Lung (tissue), 12 donors: ENCODE measurements around the gene SSTR3. TPM values are rescaled to one million over a fixed set of nuclear protein-coding genes. Genes with fewer than 3 reads are reported as not detected.

Experiments used
- ATAC-seq: fragments of 200-7000 bp; cut with Tn5 transposase; one replicate; pipeline ENCODE4 v1.9.1; 2020; ENCODE audit warnings: moderate number of reproducible peaks; ENCODE audit not compliant: insufficient read depth, low FRiP score
- DNase-seq, 3 donors: peaks; one replicate each; pipeline ENCODE4 v3.0.0-alpha.2; 2013 to 2017
- H3K27ac ChIP-seq, 2 donors: one replicate each; pipeline ENCODE4 v1.5.1; 2013; ENCODE audit warnings: mild to moderate bottlenecking in 2 of 2, moderate library complexity in 2 of 2, control low read depth in 1 of 2, inconsistent platforms in 1 of 2, low read depth in 1 of 2, low read length in 1 of 2
- H3K27me3 ChIP-seq, 3 donors: one replicate each; pipeline ENCODE4 v1.5.1; 2013; ENCODE audit warnings: low read length in 2 of 3; ENCODE audit not compliant: control insufficient read depth in 3 of 3, insufficient read depth in 3 of 3
- H3K36me3 ChIP-seq, 4 donors: one replicate each; pipeline ENCODE4 v1.5.1; 2013; ENCODE audit warnings: low read length in 4 of 4, mild to moderate bottlenecking in 1 of 4, moderate library complexity in 1 of 4; ENCODE audit not compliant: control insufficient read depth in 4 of 4, insufficient read depth in 4 of 4
- H3K4me1 ChIP-seq, 5 donors: one replicate each; pipeline ENCODE4 v1.5.1; 2013; ENCODE audit warnings: low read length in 5 of 5, mild to moderate bottlenecking in 2 of 5, moderate library complexity in 1 of 5; ENCODE audit not compliant: control insufficient read depth in 5 of 5, insufficient read depth in 5 of 5
- H3K4me3 ChIP-seq: one replicate; pipeline ENCODE4 v1.5.1; 2013; ENCODE audit warnings: mild to moderate bottlenecking, control low read depth, moderate library complexity
- H3K9ac ChIP-seq, 2 donors: one replicate each; pipeline ENCODE4 v1.5.1; 2013; ENCODE audit warnings: low read length in 2 of 2, control low read depth in 1 of 2; ENCODE audit not compliant: insufficient read depth in 1 of 2
- H3K9me3 ChIP-seq, 4 donors: one replicate each; pipeline ENCODE4 v1.5.1; 2013; ENCODE audit warnings: low read length in 3 of 4, mild to moderate bottlenecking in 1 of 4, moderate library complexity in 1 of 4; ENCODE audit not compliant: control insufficient read depth in 4 of 4, insufficient read depth in 3 of 4
- WGBS, 2 donors: extraction: QIAGEN DNeasy Blood & Tissue Kit; methylation state at CpG; one replicate each; pipeline ENCODE4 v1.1.7; 2013; 5-methylcytosine and 5-hydroxymethylcytosine counted together
- polyA plus RNA-seq, 2 donors: library from polyadenylated mRNA; stranded (reverse); fragments of 200-250 nt; gene quantifications; one replicate each; pipeline ENCODE4 v1.2.1, GENCODE V29; 2013
- total RNA-seq, 2 donors: library from RNA; depleted of rRNA in 1 of 2; stranded (reverse); fragments of >200 nt in 1 of 2; gene quantifications; one replicate each; pipeline ENCODE4 v1.2.1, GENCODE V29; 2014 to 2021
- TF ChIP-seq, protein P1 (sequence below): IDR thresholded peaks from 2 replicates; pipeline ENCODE4 v1.5.1; 2012; ENCODE audit warnings: mild to moderate bottlenecking; ENCODE audit errors: control extremely low read depth, extremely low read depth
- donor health status: control.
- donor health status: control.
- donor health status: Bipolar disorder and iron deficiency.
- donor health status: healthy.
- donor health status: DM: yes; HTN: yes; CAD: no.

Gene SSTR3
- total and polyA plus RNA-seq, 4 donors = 0.04 to 0.87 (median 0.10) TPM

DNA sequence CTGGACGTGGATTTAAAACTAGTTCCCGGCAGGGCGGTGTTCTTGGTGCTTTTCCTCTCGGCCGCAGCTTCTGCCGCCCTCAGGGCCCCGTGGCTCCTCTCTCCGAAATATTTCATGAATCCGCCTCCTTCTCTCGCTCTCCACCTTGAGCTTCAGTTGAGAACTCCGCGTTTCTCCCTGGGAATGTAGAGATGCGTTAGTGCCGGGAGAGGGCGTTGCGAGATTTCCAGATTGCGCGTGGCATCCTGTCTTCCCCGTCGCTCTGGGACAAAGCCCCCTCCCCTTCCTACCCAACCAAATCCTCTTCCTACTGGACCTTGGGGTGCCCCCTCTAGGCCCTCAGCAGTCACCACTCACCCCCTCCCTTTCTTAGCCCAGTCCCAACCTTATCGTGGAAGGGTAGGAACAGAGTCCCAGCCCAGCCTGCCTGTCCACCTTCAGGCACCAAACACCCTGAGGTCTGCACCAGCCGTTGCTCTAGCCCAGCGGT is 47.3 kb upstream of the SSTR3 start:
- Histone ChIP-seq H3K36me3 (no peaks in the 10 kb centered on the region), H3K9ac (no peak overlapping the region), H3K4me1 (peaks cover 0 to 6% (median 0%) of the 10 kb centered on the region in 5 donors), H3K27ac (no peak overlapping the region), H3K27me3 (peaks cover 3 to 40% (median 30%) of the 10 kb centered on the region in 3 donors), H3K4me3 (no peak overlapping the region), H3K9me3 (peaks cover 0 to 9% (median 4%) of the 10 kb centered on the region in 4 donors)
- ATAC-seq (no peak), DNase-seq (peak; percentile 35 to 48 (median 41))
- 6% methylated on average over 23 of the region's 23 CpGs for WGBS, 2 donors
- TF ChIP-seq, protein P1, sequence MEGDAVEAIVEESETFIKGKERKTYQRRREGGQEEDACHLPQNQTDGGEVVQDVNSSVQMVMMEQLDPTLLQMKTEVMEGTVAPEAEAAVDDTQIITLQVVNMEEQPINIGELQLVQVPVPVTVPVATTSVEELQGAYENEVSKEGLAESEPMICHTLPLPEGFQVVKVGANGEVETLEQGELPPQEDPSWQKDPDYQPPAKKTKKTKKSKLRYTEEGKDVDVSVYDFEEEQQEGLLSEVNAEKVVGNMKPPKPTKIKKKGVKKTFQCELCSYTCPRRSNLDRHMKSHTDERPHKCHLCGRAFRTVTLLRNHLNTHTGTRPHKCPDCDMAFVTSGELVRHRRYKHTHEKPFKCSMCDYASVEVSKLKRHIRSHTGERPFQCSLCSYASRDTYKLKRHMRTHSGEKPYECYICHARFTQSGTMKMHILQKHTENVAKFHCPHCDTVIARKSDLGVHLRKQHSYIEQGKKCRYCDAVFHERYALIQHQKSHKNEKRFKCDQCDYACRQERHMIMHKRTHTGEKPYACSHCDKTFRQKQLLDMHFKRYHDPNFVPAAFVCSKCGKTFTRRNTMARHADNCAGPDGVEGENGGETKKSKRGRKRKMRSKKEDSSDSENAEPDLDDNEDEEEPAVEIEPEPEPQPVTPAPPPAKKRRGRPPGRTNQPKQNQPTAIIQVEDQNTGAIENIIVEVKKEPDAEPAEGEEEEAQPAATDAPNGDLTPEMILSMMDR = no peak

DNA sequence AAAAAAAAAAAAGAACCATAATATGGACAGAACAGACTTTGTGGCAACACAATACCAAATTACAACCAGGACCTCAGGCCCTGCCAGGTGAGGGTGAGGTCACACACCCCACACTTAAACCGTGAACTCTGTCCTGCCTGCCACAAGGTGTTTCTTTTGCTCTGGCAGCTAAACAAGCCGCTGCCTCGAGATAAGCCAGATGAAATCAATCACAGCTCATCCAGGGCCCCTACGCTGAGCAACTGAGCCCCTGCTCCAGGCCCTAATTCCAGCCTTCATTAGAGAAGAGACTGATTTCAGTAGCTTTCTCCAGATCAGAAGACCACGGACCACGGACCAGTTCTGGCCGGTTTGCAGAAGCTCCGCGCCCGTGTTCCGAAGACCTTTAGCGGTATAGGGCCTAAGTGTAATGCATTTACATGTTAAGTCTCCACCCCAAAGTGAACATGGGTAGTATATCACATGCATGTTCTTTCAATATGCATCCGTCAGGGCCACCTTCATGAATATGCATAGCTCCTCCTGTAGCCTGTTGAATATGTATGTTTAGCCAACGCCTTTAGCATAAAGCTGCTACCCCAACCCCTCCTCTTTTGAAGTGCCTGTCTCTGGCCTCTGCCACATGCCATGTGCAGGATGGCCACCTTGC is 46.6 kb upstream of the SSTR3 start:
- H3K9me3 ChIP-seq = peaks cover 0 to 3% (median 0%) of the 10 kb centered on the region in 4 donors
- H3K4me1 ChIP-seq = peaks cover 0 to 6% (median 0%) of the 10 kb centered on the region in 5 donors
- H3K4me3 ChIP-seq = no peak overlapping the region
- peaks cover 3 to 40% (median 31%) of the 10 kb centered on the region in 3 donors for H3K27me3 ChIP-seq
- DNase-seq = peak in 1 of 3 donors; percentile 7
- 68 to 72% methylated on average over 14 of the region's 14 CpGs for WGBS, 2 donors
- no peak overlapping the region for H3K27ac ChIP-seq
- TF ChIP-seq, protein P1 = no peak
- no peak for ATAC-seq
- H3K9ac ChIP-seq = no peak overlapping the region
- H3K36me3 ChIP-seq = no peaks in the 10 kb centered on the region

DNA sequence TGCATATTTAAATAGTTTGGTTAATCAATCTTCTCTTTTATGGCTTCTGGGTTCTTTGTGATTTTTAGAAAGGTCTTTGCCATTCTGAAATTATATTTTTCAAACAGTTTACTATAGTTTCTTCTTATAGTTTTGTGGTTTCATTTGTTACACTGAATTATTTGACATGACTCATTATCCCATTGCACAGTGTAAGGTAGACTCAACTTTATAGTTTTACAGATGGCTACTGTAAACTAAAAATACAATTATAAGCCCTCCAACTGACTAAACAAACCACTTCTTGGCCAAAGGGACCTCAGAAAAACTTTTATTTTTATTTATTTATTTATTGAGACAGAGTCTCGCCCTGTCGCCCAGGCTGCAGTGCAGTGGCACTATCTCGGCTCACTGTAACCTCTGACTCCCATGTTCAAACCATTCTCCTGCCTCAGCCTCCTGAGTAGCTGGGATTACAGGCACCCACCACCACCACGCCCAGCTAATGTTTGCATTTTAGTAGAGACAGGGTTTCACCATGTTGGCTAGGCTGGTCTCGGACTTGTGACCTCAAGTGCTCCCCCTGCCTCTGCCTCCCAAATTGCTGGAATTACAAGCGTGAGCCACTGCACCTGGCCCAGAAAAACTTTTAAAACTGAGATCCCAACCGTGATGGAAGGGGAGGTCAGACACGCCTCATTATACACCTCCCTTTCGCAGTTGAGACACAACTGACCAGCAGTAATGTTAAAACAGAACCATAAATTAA is 45.9 kb upstream of the SSTR3 start:
- Histone ChIP-seq H3K9me3 (no peaks in the 10 kb centered on the region), H3K4me1 (peaks cover 0 to 6% (median 0%) of the 10 kb centered on the region in 5 donors), H3K9ac (no peak overlapping the region), H3K4me3 (no peak overlapping the region), H3K27me3 (peaks cover 3 to 40% (median 31%) of the 10 kb centered on the region in 3 donors), H3K27ac (no peak overlapping the region), H3K36me3 (no peaks in the 10 kb centered on the region)
- no peak for DNase-seq
- 81 to 85% methylated on average over 9 of the region's 9 CpGs for WGBS, 2 donors
- no peak for ATAC-seq
- TF ChIP-seq, protein P1 = no peak
